Sigmoid colon (tissue), 7 donors: ENCODE measurements around the gene WDFY1. TPM values are rescaled to one million over a fixed set of nuclear protein-coding genes. Genes with fewer than 3 reads are reported as not detected.

Source experiments
- DNase-seq: peaks from one replicate; pipeline ENCODE4 v3.0.0-alpha.2; 2019
- H3K27ac ChIP-seq, 4 donors: fragments of 200-600 bp; sonication (generic); one replicate each; pipeline ENCODE4 v1.5.1; 2016 to 2019; ENCODE audit warnings: mild to moderate bottlenecking in 1 of 4
- H3K27me3 ChIP-seq, 3 donors: fragments of 200-600 bp; sonication (generic); one replicate each; pipeline ENCODE4 v1.5.1; 2019; ENCODE audit warnings: mild to moderate bottlenecking in 1 of 3
- H3K36me3 ChIP-seq, 4 donors: fragments of 200-600 bp; sonication (generic); one replicate each; pipeline ENCODE4 v1.5.1; 2016 to 2019
- H3K4me1 ChIP-seq, 4 donors: fragments of 200-600 bp; sonication (generic); one replicate each; pipeline ENCODE4 v1.5.1; 2017 to 2019
- H3K4me3 ChIP-seq, 4 donors: fragments of 200-600 bp; sonication (generic); one replicate each; pipeline ENCODE4 v1.5.1; 2017 to 2019; ENCODE audit warnings: mild to moderate bottlenecking in 2 of 4, moderate library complexity in 1 of 4
- H3K9me3 ChIP-seq, 4 donors: fragments of 200-600 bp in 3 of 4; sonication (generic) in 3 of 4; one replicate each; pipeline versions ENCODE4 v1.5.1 to v1.6.1; 2013 to 2019
- EP300 ChIP-seq, 4 donors: sonication (generic); formaldehyde crosslinking; IDR thresholded peaks; one replicate each; pipeline ENCODE4 v1.6.1; 2017; ENCODE audit warnings: antibody characterized with exemption in 4 of 4
- POLR2A ChIP-seq, 2 donors: fragments of 450-650 bp; IDR thresholded peaks; one replicate each; pipeline ENCODE4 v1.6.1; 2016; ENCODE audit warnings: antibody characterized with exemption in 2 of 2, mild to moderate bottlenecking in 2 of 2, moderate library complexity in 2 of 2
- POLR2AphosphoS5 ChIP-seq, 4 donors: sonication (generic); formaldehyde crosslinking; IDR thresholded peaks; one replicate each; pipeline ENCODE4 v1.6.1; 2017; ENCODE audit warnings: antibody characterized with exemption in 4 of 4
- WGBS, 2 donors: extraction: QIAGEN DNeasy Blood & Tissue Kit; methylation state at CpG; one replicate each; pipeline ENCODE4 v1.1.7; 2013; 5-methylcytosine and 5-hydroxymethylcytosine counted together
- intact Hi-C: fragments of 100-400 bp; cut with DNase I; formaldehyde crosslinking; loops from one replicate; pipeline ENCODE4 v1.15.1; 2023
- polyA plus RNA-seq, 3 donors: library from polyadenylated mRNA; stranded (reverse); fragments of 200-250 nt; gene quantifications; one replicate each; pipeline ENCODE4 v1.2.3, GENCODE V29; 2013
- total RNA-seq, 4 donors: library from RNA; depleted of rRNA; stranded (reverse); fragments of >200 nt; gene quantifications; one replicate each; pipeline ENCODE4 v1.1.0, GENCODE V29; 2016
- TF ChIP-seq, protein P1 (sequence below), 4 experiments: fragments of 450-650 bp in 3 of 4; fragments of 200-600 bp in 1 of 4; IDR thresholded peaks; one replicate each; pipeline ENCODE4 v1.5.1; 2016 to 2019; ENCODE audit warnings: antibody characterized with exemption in 4 of 4, mild to moderate bottlenecking in 3 of 4, moderate library complexity in 2 of 4
- donor health status: healthy with polysubstance abuse.
- donor health status: Bipolar disorder and iron deficiency.
- donor health status: healthy.

WDFY1 gene
- total and polyA plus RNA-seq, 7 donors, result 17.4 to 36.1 (median 24.3) TPM

DNA sequence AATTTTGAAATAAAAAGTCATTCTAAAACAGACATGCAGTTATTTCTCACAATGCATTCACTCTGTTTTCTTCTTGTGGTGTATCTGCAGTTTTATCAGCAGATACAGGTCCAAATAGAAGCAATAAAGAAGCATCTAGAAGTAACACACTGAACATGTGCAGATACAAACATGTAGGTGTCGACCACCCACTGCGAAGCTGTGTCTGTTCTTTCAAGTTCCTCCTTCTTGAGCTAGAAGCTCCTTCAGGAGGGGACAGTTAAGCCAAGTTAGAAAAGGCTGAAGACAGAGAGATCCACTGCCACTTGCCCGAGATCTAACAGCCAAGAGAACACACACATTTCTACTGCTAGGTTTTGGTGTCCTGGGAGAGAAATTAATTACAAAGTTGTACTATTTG is 30.1 kb downstream of the WDFY1 start:
- no peak overlapping the region for H3K4me3 ChIP-seq
- 90 to 94% methylated on average over 3 of the region's 3 CpGs for WGBS, 2 donors
- peaks cover 0 to 16% (median 5%) of the 10 kb centered on the region in 4 donors for H3K4me1 ChIP-seq
- TF ChIP-seq POLR2AphosphoS5 (IDR thresholded peaks at IDR 0.05), result no peak
- TF ChIP-seq, protein P1, sequence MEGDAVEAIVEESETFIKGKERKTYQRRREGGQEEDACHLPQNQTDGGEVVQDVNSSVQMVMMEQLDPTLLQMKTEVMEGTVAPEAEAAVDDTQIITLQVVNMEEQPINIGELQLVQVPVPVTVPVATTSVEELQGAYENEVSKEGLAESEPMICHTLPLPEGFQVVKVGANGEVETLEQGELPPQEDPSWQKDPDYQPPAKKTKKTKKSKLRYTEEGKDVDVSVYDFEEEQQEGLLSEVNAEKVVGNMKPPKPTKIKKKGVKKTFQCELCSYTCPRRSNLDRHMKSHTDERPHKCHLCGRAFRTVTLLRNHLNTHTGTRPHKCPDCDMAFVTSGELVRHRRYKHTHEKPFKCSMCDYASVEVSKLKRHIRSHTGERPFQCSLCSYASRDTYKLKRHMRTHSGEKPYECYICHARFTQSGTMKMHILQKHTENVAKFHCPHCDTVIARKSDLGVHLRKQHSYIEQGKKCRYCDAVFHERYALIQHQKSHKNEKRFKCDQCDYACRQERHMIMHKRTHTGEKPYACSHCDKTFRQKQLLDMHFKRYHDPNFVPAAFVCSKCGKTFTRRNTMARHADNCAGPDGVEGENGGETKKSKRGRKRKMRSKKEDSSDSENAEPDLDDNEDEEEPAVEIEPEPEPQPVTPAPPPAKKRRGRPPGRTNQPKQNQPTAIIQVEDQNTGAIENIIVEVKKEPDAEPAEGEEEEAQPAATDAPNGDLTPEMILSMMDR (IDR thresholded peaks at IDR 0.05), result no peak
- no peak for TF ChIP-seq POLR2A (IDR thresholded peaks at IDR 0.05)
- TF ChIP-seq EP300 (IDR thresholded peaks at IDR 0.05), result no peak
- H3K27ac ChIP-seq, result no peak overlapping the region
- intact Hi-C loops, result no loop called here
- no peaks in the 10 kb centered on the region for H3K9me3 ChIP-seq
- no peak for DNase-seq
- no peaks in the 10 kb centered on the region for H3K27me3 ChIP-seq
- H3K36me3 ChIP-seq, result peaks cover 0 to 19% (median 2%) of the 10 kb centered on the region in 4 donors

DNA sequence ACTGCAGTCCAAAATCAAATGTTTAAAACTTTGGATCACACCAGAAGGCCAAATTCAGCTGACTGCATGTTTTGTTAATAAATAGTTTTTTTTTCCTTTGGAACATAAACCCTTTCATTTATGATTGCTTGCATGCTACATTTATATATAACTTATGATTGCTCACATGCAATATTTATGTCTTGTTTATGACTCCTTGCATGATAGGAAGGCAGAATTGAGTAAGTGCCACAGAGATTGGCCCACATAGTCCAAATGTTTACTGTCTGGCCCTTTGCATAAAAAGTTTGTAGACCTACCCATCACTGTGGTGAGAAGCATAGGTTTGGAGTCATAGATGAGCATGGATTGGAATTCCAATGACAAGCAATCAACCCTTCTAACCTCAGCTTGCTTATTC is 30.8 kb downstream of the WDFY1 start:
- no peak for TF ChIP-seq POLR2A (IDR thresholded peaks at IDR 0.05)
- TF ChIP-seq, protein P1 (IDR thresholded peaks at IDR 0.05), result no peak
- TF ChIP-seq EP300 (IDR thresholded peaks at IDR 0.05), result no peak
- TF ChIP-seq POLR2AphosphoS5 (IDR thresholded peaks at IDR 0.05), result no peak
- no peaks in the 10 kb centered on the region for H3K9me3 ChIP-seq
- no peak overlapping the region for H3K4me3 ChIP-seq
- peaks cover 0 to 19% (median 2%) of the 10 kb centered on the region in 4 donors for H3K36me3 ChIP-seq
- no peak for DNase-seq
- H3K27me3 ChIP-seq, result no peaks in the 10 kb centered on the region
- intact Hi-C loops, result no loop called here
- no peak overlapping the region for H3K27ac ChIP-seq
- peaks cover 0 to 18% (median 12%) of the 10 kb centered on the region in 4 donors for H3K4me1 ChIP-seq

DNA sequence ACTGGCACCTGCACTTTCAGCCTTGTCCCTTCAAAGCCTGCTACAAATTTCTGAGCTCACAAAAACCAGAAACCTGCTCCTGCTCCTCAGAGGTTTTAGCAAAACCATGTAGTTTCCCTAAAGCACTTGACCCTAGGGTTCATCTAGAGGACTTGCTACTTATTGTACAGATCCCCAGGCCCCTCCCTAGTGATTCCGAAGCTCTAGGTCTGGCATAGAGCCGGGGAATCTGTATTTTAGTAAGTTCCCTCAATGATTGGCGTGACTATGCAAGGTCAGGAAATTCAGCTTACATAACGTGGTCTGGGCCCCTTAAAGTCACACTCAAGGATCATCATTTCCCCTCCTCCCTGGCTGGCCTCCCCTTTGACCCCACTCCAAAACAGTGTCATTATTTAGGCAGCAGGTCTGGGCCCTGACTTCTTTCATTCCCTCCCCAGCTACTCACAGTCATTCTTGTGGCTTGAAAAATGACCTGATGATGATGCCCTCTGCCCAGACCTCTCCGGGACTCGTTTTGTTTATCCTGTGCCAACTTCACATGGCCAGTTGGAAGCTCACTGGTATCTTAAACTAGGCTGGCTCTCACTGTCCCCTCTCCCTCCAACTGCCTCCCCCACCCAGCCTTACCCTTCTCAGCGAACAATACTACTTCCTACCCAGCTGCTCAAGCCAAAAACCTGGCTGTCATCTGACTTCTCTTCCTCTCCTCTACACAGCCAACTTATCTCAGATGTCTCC is 36.0 kb downstream of the WDFY1 start:
- no peak for DNase-seq
- intact Hi-C loops, result no loop called here
- TF ChIP-seq POLR2A (IDR thresholded peaks at IDR 0.05), result no peak
- TF ChIP-seq, protein P1 (IDR thresholded peaks at IDR 0.05), result no peak
- H3K4me1 ChIP-seq, result peaks cover 0 to 14% (median 9%) of the 10 kb centered on the region in 4 donors
- no peak overlapping the region for H3K4me3 ChIP-seq
- WGBS, 2 donors, result 72 to 76% methylated on average over 7 of the region's 7 CpGs
- H3K36me3 ChIP-seq, result peaks cover 0 to 8% (median 0%) of the 10 kb centered on the region in 4 donors
- no peaks in the 10 kb centered on the region for H3K27me3 ChIP-seq
- H3K27ac ChIP-seq, result no peak overlapping the region
- H3K9me3 ChIP-seq, result no peaks in the 10 kb centered on the region

DNA sequence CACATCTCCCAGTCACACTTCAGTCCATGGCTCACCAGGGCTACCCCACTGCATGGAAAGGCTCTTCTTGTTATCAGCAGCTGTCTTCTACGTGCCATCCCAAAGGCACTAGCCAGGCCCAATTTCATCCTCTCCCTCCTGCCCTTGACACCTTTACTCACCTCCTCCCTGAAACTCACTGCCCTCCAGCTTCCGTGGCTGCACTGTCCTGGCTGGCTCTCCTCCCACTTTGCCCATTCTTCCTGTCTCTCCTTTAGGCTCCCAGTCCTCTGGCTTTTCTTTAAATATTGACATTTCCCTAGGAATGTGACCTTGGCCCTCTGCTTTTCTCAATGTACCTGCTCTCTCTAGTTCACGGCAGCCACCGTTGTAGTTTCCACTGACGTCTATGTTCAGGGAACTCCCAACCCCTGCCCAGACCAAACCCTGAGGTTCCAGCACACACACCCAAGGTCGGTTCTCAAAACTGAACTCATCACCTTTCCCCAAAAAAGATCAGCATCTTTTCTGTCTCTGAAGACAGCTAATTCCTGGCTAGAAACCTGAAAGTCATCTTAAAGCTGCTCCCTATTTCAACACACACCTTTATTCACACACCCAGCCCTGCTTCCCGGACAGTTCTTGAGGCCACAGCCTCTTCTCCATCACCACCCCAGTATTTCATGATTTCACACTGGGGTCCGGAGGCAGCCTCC is 36.7 kb downstream of the WDFY1 start:
- no peaks in the 10 kb centered on the region for H3K9me3 ChIP-seq
- intact Hi-C loops, result no loop called here
- H3K4me3 ChIP-seq, result no peak overlapping the region
- DNase-seq, result no peak
- H3K4me1 ChIP-seq, result peaks cover 0 to 12% (median 7%) of the 10 kb centered on the region in 4 donors
- TF ChIP-seq, protein P1 (IDR thresholded peaks at IDR 0.05), result no peak
- TF ChIP-seq POLR2A (IDR thresholded peaks at IDR 0.05) (no peak), EP300 (IDR thresholded peaks at IDR 0.05) (no peak)
- H3K27me3 ChIP-seq, result no peaks in the 10 kb centered on the region
- peaks cover 0 to 8% (median 0%) of the 10 kb centered on the region in 4 donors for H3K36me3 ChIP-seq
- H3K27ac ChIP-seq, result no peak overlapping the region
- 29 to 69% methylated on average over 8 of the region's 8 CpGs for WGBS, 2 donors
